ENCODE results near the gene CASP8AP2.

Gene CASP8AP2

GRCh38 chr6:89910902-89911240, 81.2 kb downstream of the CASP8AP2 start:
- Histone ChIP-seq H3K4me3 (no peak overlapping the region), H3K27ac (no peak overlapping the region)
- DNase-seq (ENCODE audit: low spot score), result no peak
- no peak for TF ChIP-seq CTCF (IDR thresholded peaks at IDR 0.05)

GRCh38 chr6:89916136-89916920, 86.6 kb downstream of the CASP8AP2 start:
- Histone ChIP-seq H3K4me3 (no peak overlapping the region), H3K27ac (no peak overlapping the region)
- TF ChIP-seq CTCF (IDR thresholded peaks at IDR 0.05), result no peak
- no peak for DNase-seq (ENCODE audit: low spot score)

- Histone ChIP-seq H3K27ac (no peak overlapping the region), H3K4me3 (no peak overlapping the region)
- DNase-seq (ENCODE audit: low spot score), result no peak
- TF ChIP-seq CTCF (IDR thresholded peaks at IDR 0.05), result no peak
Measured at GRCh38 chr6:89917216-89917615, 87.5 kb downstream of the CASP8AP2 start.

GRCh38 chr6:89917801-89918366, 88.2 kb downstream of the CASP8AP2 start:
- no peak for TF ChIP-seq CTCF (IDR thresholded peaks at IDR 0.05)
- no peak for DNase-seq (ENCODE audit: low spot score)
- Histone ChIP-seq H3K4me3 (no peak overlapping the region), H3K27ac (no peak overlapping the region)
